OCI-LY3 (cell line): ENCODE data around the gene MDFIC.

ENCODE experiments used
- CTCF ChIP-seq: fragments of 200-600, 300-600 bp; sonication (generic); IDR thresholded peaks from 2 replicates; pipeline ENCODE4 v1.5.1; 2014; ENCODE audit warnings: antibody characterized with exemption, low read length, low read depth
- EZH2phosphoT487 ChIP-seq: fragments of 200-600 bp; shearing (Covaris generic); IDR thresholded peaks from 2 replicates; pipeline ENCODE4 v1.6.1; 2018; ENCODE audit warnings: antibody characterized with exemption, mixed run types, low read depth

DNA sequence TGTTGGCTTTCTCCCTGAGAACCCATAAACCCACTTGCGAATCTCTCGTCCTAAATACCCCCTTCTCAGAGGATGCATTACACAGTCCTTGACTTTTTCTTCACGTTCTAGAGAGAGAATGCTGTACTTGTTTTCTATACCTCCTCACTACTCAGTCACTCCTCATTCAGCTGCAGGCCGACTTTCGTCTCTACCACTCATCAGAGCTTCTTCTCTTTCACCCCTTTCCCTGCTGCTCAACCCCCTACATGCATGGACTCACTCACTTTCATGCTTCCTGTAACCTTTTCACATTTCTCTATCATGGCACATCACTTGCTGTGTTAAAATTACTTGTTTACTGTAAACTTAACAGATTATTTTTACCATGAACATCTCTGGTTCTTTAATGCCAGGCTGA is 19.8 kb downstream of the MDFIC start:
- no peak for TF ChIP-seq EZH2phosphoT487
- no peak for TF ChIP-seq CTCF
